ENCODE data around the gene UNC13A. TPM values are rescaled to one million over a fixed set of nuclear protein-coding genes. Genes with fewer than 3 reads are reported as not detected.

Gene UNC13A
- total RNA-seq, 1 experiment from 2014 or later = 22.2 TPM

DNA sequence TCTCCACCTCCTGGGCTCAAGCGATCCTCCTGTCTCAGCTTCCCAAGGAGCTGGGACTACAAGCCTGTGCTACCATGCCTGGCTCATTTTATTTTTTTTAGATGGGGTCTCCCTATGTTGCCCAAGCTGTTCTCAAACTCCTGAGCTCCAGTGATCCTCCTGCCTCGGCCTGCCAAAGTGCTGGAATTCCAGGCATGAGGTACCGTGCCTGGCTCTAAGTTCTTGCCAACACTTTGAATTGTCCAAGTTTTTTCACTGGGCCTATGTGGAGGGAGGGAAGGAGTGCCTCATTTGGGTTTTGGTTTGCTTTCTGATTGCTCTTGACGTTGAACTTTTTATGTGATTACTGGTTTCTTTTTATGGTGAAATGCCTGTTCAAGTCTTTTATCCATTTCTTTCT lies 4.4 kb upstream of the UNC13A start:
- Histone ChIP-seq H3K4ac (ENCODE audit: low read depth, low read length) (no peak overlapping the region), H3K27me3 (ENCODE audit: insufficient read depth, low read length) (no peaks in the 10 kb centered on the region), H3K27ac (ENCODE audit: insufficient read length, low read depth, low read length) (no peak overlapping the region), H3K4me1 (ENCODE audit: insufficient read depth, low read length) (no peaks in the 10 kb centered on the region), H4K5ac (ENCODE audit: insufficient read length, low read depth, low read length) (no peak overlapping the region), H2BK5ac (ENCODE audit: insufficient read length, low read length) (no peak overlapping the region), H2AK5ac (ENCODE audit: insufficient read length, low read length) (no peak overlapping the region), H2BK12ac (ENCODE audit: insufficient read length, low read depth, low read length) (no peak overlapping the region), H2AFZ (ENCODE audit: low read length) (no peak overlapping the region), H4K91ac (ENCODE audit: insufficient read length, low read depth, low read length) (no peak overlapping the region), H3K79me2 (ENCODE audit: insufficient read depth, low read length) (no peaks in the 10 kb centered on the region; the same call in 1 of the 2 replicates), H3K4me2 (ENCODE audit: insufficient read depth, insufficient read length, low read length) (no peak overlapping the region), H3K23me2 (ENCODE audit: insufficient read length, low read depth, low read length, poor library complexity, severe bottlenecking) (peaks cover 7% of the 10 kb centered on the region), H3K56ac (ENCODE audit: insufficient read length, low read depth, low read length) (no peak overlapping the region), H3T11ph (ENCODE audit: low read length) (no peak overlapping the region), H2BK120ac (ENCODE audit: low read depth, low read length, poor library complexity, severe bottlenecking) (no peak overlapping the region), H3K18ac (ENCODE audit: insufficient read length, low read depth, low read length) (no peak overlapping the region), H3K9ac (ENCODE audit: extremely low read depth, insufficient read length, low read length) (no peak overlapping the region), H4K8ac (replicated peaks; ENCODE audit: insufficient read length, low read depth, low read length) (no peak overlapping the region), H3K23ac (ENCODE audit: insufficient read length, low read depth, low read length) (no peak overlapping the region), H4K20me1 (ENCODE audit: control insufficient read depth, insufficient read depth, insufficient read length) (no peaks in the 10 kb centered on the region), H3K9me3 (ENCODE audit: control insufficient read depth, low read depth, low read length) (no peaks in the 10 kb centered on the region), H2BK20ac (ENCODE audit: low read depth, low read length, poor library complexity, severe bottlenecking) (no peak overlapping the region), H2BK15ac (ENCODE audit: low read depth, low read length) (no peak overlapping the region), H3K14ac (ENCODE audit: insufficient read depth, low read length) (no peak overlapping the region), H3K79me1 (ENCODE audit: insufficient read depth, low read depth, low read length, poor library complexity, severe bottlenecking) (no peaks in the 10 kb centered on the region)
- WGBS (ENCODE audit: extremely low coverage, insufficient read length, low lambda C conversion rate) = no CpG with 5 or more reads among the region's 4 CpGs
- Mint-ChIP-seq H3K36me3 (ENCODE audit: insufficient read depth in 1 of 3, low read depth in 3 of 3) (no peaks in the 10 kb centered on the region; a peak in 1 of 7 replicates), H3K27me3 (ENCODE audit: low read depth) (peaks cover 20% of the 10 kb centered on the region), H3K27ac (no peak overlapping the region; a peak in 1 of 7 replicates), H3K4me3 (no peak overlapping the region), H3K4me1 (peaks cover 6 to 11% of the 10 kb centered on the region in 2 experiments), H3K9me3 (no peaks in the 10 kb centered on the region; a peak in 1 of 5 replicates)
- TF ChIP-seq, protein P1, sequence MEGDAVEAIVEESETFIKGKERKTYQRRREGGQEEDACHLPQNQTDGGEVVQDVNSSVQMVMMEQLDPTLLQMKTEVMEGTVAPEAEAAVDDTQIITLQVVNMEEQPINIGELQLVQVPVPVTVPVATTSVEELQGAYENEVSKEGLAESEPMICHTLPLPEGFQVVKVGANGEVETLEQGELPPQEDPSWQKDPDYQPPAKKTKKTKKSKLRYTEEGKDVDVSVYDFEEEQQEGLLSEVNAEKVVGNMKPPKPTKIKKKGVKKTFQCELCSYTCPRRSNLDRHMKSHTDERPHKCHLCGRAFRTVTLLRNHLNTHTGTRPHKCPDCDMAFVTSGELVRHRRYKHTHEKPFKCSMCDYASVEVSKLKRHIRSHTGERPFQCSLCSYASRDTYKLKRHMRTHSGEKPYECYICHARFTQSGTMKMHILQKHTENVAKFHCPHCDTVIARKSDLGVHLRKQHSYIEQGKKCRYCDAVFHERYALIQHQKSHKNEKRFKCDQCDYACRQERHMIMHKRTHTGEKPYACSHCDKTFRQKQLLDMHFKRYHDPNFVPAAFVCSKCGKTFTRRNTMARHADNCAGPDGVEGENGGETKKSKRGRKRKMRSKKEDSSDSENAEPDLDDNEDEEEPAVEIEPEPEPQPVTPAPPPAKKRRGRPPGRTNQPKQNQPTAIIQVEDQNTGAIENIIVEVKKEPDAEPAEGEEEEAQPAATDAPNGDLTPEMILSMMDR (conservative IDR thresholded peaks at IDR 0.05) = no peak
- no peak for DNase-seq

Measured in H9 (cell line).